H1 (cell line): ENCODE data around the gene PHLDA3. TPM values are rescaled to one million over a fixed set of nuclear protein-coding genes. Genes with fewer than 3 reads are reported as not detected.

ENCODE experiments used
- CTCF ChIA-PET: fragments of 300-600 bp; sonication (Branson Sonifier 250); formaldehyde crosslinking; loops from one replicate; lab custom pipeline; 2021; ENCODE audit not compliant: partially characterized antibody; lab: Charles Lee
- POLR2A ChIA-PET: fragments of 300-600 bp; sonication (Branson Sonifier 250); formaldehyde crosslinking; loops from one replicate; lab custom pipeline; 2021; ENCODE audit warnings: inconsistent platforms; ENCODE audit not compliant: partially characterized antibody; lab: Charles Lee
- DNase-seq, 2 experiments: peaks; one replicate each; pipeline versions ENCODE4 v3.0.0 to v3.0.0-alpha.2; 2010 to 2022; ENCODE audit warnings: low spot score in 2 of 2, low read depth in 1 of 2, mixed read lengths in 1 of 2
- FAIRE-seq: peaks from 2 replicates; lab custom pipeline; 2011; peaks lifted over from hg19 to GRCh38; lab: Jason Lieb, UNC
- H2AFZ ChIP-seq: 2 replicates; pipeline ENCODE4 v1.8.1; 2012; ENCODE audit warnings: low read length, inconsistent platforms
- H2AK5ac ChIP-seq: 2 replicates; pipeline ENCODE4 v1.6.1; 2013; ENCODE audit warnings: low read depth, low read length
- H2BK120ac ChIP-seq: replicated peaks from 2 replicates; pipeline ENCODE3; 2013; ENCODE audit warnings: low read depth, low read length, inconsistent platforms
- H2BK12ac ChIP-seq: 2 replicates; pipeline ENCODE4 v1.6.1; 2013; ENCODE audit warnings: low read depth, low read length
- H2BK15ac ChIP-seq: 2 replicates; pipeline ENCODE4 v1.6.1; 2013; ENCODE audit warnings: low read length
- H2BK20ac ChIP-seq: 2 replicates; pipeline ENCODE4 v1.6.1; 2013; ENCODE audit warnings: low read length
- H2BK5ac ChIP-seq: 2 replicates; pipeline ENCODE4 v1.6.1; 2013; ENCODE audit warnings: low read depth, low read length
- H3K14ac ChIP-seq: 2 replicates; pipeline ENCODE4 v1.6.1; 2013; ENCODE audit warnings: inconsistent platforms; ENCODE audit not compliant: insufficient read length
- H3K18ac ChIP-seq: 2 replicates; pipeline ENCODE4 v1.6.1; 2013; ENCODE audit warnings: low read length; ENCODE audit errors: extremely low read depth
- H3K23ac ChIP-seq: 2 replicates; pipeline ENCODE4 v1.6.1; 2013; ENCODE audit warnings: inconsistent platforms; ENCODE audit not compliant: insufficient read length
- H3K23me2 ChIP-seq: 2 replicates; pipeline ENCODE4 v1.6.1; 2013; ENCODE audit warnings: low read depth, low read length
- H3K27ac ChIP-seq: 2 replicates; pipeline ENCODE4 v1.6.1; 2011; ENCODE audit warnings: low read depth, low read length, inconsistent platforms
- H3K27me3 ChIP-seq, 4 experiments: replicated peaks in 1 of 4; 1 replicate in 1 of 4; 2 replicates in 3 of 4; pipeline versions ENCODE4 v1.6.1 to v1.8.1; 2011 to 2013; ENCODE audit warnings: low read length in 3 of 4, mild to moderate bottlenecking in 3 of 4, inconsistent platforms in 2 of 4, mixed read lengths in 2 of 4, moderate library complexity in 1 of 4; ENCODE audit not compliant: control insufficient read depth in 3 of 4, insufficient read depth in 3 of 4; ENCODE audit errors: extremely low read depth in 1 of 4
- H3K36me3 ChIP-seq, 4 experiments: 2 replicates each; pipeline versions ENCODE4 v1.6.1 to v1.8.1; 2011 to 2013; ENCODE audit warnings: mild to moderate bottlenecking in 4 of 4, low read length in 3 of 4, moderate library complexity in 2 of 4, control low read depth in 1 of 4, inconsistent platforms in 1 of 4; ENCODE audit not compliant: insufficient read depth in 4 of 4, control insufficient read depth in 2 of 4
- H3K4ac ChIP-seq: replicated peaks from 2 replicates; pipeline ENCODE3; 2013; ENCODE audit warnings: low read length, low read depth, mixed read lengths, inconsistent platforms; ENCODE audit not compliant: insufficient read length
- H3K4me1 ChIP-seq, 4 experiments: replicated peaks in 1 of 4; 1 replicate in 1 of 4; 2 replicates in 3 of 4; pipeline versions ENCODE4 v1.6.1 to v1.8.1; 2011 to 2013; ENCODE audit warnings: low read length in 3 of 4, inconsistent platforms in 2 of 4, mixed read lengths in 1 of 4; ENCODE audit not compliant: insufficient read depth in 4 of 4, control insufficient read depth in 3 of 4
- H3K4me2 ChIP-seq, 2 experiments: 2 replicates each; pipeline versions ENCODE4 v1.6.1 to v1.8.1; 2011 to 2013; ENCODE audit warnings: low read depth in 2 of 2, low read length in 2 of 2, control low read depth in 1 of 2, inconsistent platforms in 1 of 2, mild to moderate bottlenecking in 1 of 2; ENCODE audit not compliant: insufficient read depth in 1 of 2
- H3K4me3 ChIP-seq, 4 experiments: fragments of 200-600, 300-600 bp in 1 of 4; sonication (generic), shearing (Covaris generic), sonication (Bioruptor Twin) in 1 of 4; 2 replicates each; pipeline versions ENCODE4 v1.5.1 to v1.8.1; 2011 to 2016; ENCODE audit warnings: low read length in 4 of 4, low read depth in 3 of 4, control low read depth in 2 of 4, inconsistent platforms in 2 of 4, mild to moderate bottlenecking in 2 of 4, mixed read lengths in 1 of 4, moderate library complexity in 1 of 4; ENCODE audit not compliant: insufficient read depth in 2 of 4; ENCODE audit errors: extremely low read depth in 1 of 4
- H3K56ac ChIP-seq: replicated peaks from 2 replicates; pipeline ENCODE3; 2013; ENCODE audit warnings: low read depth, mild to moderate bottlenecking, mixed read lengths, low read length, inconsistent platforms; ENCODE audit not compliant: insufficient read length
- H3K79me1 ChIP-seq: 2 replicates; pipeline ENCODE4 v1.6.1; 2013; ENCODE audit warnings: low read depth, low read length, control low read depth
- H3K79me2 ChIP-seq, 2 experiments: 2 replicates each; pipeline versions ENCODE4 v1.6.1 to v1.8.1; 2012 to 2013; ENCODE audit warnings: low read length in 2 of 2, mild to moderate bottlenecking in 2 of 2, inconsistent platforms in 1 of 2; ENCODE audit not compliant: insufficient read depth in 2 of 2, control insufficient read depth in 1 of 2
- H3K9ac ChIP-seq, 4 experiments: replicated peaks in 1 of 4; 1 replicate in 1 of 4; 2 replicates in 3 of 4; pipeline versions ENCODE4 v1.6.1 to v1.8.1; 2011 to 2013; ENCODE audit warnings: low read depth in 3 of 4, low read length in 3 of 4, control low read depth in 2 of 4, mild to moderate bottlenecking in 2 of 4, moderate library complexity in 2 of 4, inconsistent platforms in 1 of 4; ENCODE audit errors: extremely low read depth in 1 of 4
- H3K9me3 ChIP-seq, 2 experiments: 2 replicates each; pipeline versions ENCODE4 v1.6.1 to v1.8.1; 2012 to 2013; ENCODE audit warnings: mild to moderate bottlenecking in 2 of 2, moderate library complexity in 2 of 2, control low read depth in 1 of 2, inconsistent platforms in 1 of 2, low read depth in 1 of 2, low read length in 1 of 2, mixed read lengths in 1 of 2; ENCODE audit not compliant: insufficient read depth in 2 of 2
- H4K20me1 ChIP-seq, 2 experiments: replicated peaks in 1 of 2; 2 replicates each; pipeline versions ENCODE3 to v1.8.1; 2011 to 2013; ENCODE audit warnings: inconsistent platforms in 2 of 2, low read length in 2 of 2, mild to moderate bottlenecking in 1 of 2; ENCODE audit not compliant: insufficient read depth in 2 of 2, control insufficient read depth in 1 of 2
- H4K5ac ChIP-seq: 2 replicates; pipeline ENCODE4 v1.6.1; 2013; ENCODE audit warnings: low read length, low read depth, mixed read lengths, inconsistent platforms; ENCODE audit not compliant: insufficient read length
- H4K8ac ChIP-seq: 2 replicates; pipeline ENCODE4 v1.8.0; 2013; ENCODE audit warnings: mild to moderate bottlenecking, moderate library complexity, low read length, inconsistent platforms; ENCODE audit not compliant: insufficient read depth; ENCODE audit errors: extremely low read depth
- H4K91ac ChIP-seq: replicated peaks from 2 replicates; pipeline ENCODE3; 2013; ENCODE audit warnings: low read length, mixed read lengths, inconsistent platforms; ENCODE audit not compliant: insufficient read length
- ATF3 ChIP-seq: IDR thresholded peaks from 2 replicates; pipeline ENCODE4 v1.6.1; 2011; ENCODE audit warnings: low read depth, mild to moderate bottlenecking, low read length; ENCODE audit not compliant: insufficient read depth
- JUN ChIP-seq: IDR thresholded peaks from 2 replicates; pipeline ENCODE4 v1.6.1; 2011; ENCODE audit warnings: low read depth, mild to moderate bottlenecking, improper control_type of control experiment, low read length
- WGBS, 2 experiments: shearing (Covaris generic) in 1 of 2; methylation state at CpG; one replicate each; pipeline versions ENCODE4 v1.1.6 to v1.1.7; 2013 to 2015; ENCODE audit warnings: low lambda C conversion rate in 2 of 2, mixed read lengths in 2 of 2, inconsistent platforms in 1 of 2, low coverage in 1 of 2, missing lambda C conversion rate in 1 of 2; ENCODE audit not compliant: insufficient replicate concordance in 2 of 2, insufficient coverage in 1 of 2, insufficient read length in 1 of 2; ENCODE audit errors: extremely low coverage in 1 of 2, missing lambda C conversion rate in 1 of 2; 5-methylcytosine and 5-hydroxymethylcytosine counted together
- polyA plus RNA-seq, 7 experiments: library from polyadenylated mRNA; depleted of rRNA in 3 of 7; stranded (reverse) in 5 of 7; unstranded in 2 of 7; fragments of >200 nt in 5 of 7; fragments of 200-250 nt in 2 of 7; gene quantifications; 1 replicate in 5 of 7; 2 replicates in 1 of 7; 4 replicates in 1 of 7; pipeline versions ENCODE4 v1.2.1 to v1.2.3, GENCODE V29; 2011 to 2013; ENCODE audit warnings: missing spikeins in 2 of 7, mixed read lengths in 2 of 7
- total RNA-seq: library from RNA; stranded (reverse); fragmentation: NEBNext Ultra II Directional; extraction: Animal tissue kit (Norgen Biotek cat#: 25700); gene quantifications from 2 replicates; pipeline ENCODE4 v1.2.1, GENCODE V29; 2021

The PHLDA3 gene
- total and polyA plus RNA-seq, 2 of the 8 experiments (the other 6 are each of a cell fraction or from before 2014, with no cell fraction given) = 25.5 to 27.5 TPM

- POLR2A ChIA-PET = interaction anchor here (0.5 to 1.4 kb wide), 3 partner anchors 9 to 34 kb away, joined by 3 to 4 read pairs (median 3); no protein-coding TSS in a partner anchor
- no peak overlapping the region for H2BK20ac ChIP-seq
- TF ChIP-seq ATF3 (no peak), JUN (no peak)
- TF ChIP-seq, all 59 proteins: peak for 0
- Histone ChIP-seq H4K5ac (no peak overlapping the region), H3K27me3 (peaks cover 5 to 35% (median 31%) of the 10 kb centered on the region in 4 experiments), H3K14ac (no peak overlapping the region), H2AFZ (no peak overlapping the region), H3K4ac (no peak overlapping the region), H2BK12ac (peak overlapping the region; percentile 41; the same call in 1 of the 2 replicates), H2BK120ac (no peak overlapping the region), H3K79me1 (peaks cover 11% of the 10 kb centered on the region), H3K4me1 (peaks cover 0 to 19% (median 11%) of the 10 kb centered on the region in 4 experiments; a peak in 6 of 7 replicates), H3K9ac (no peak overlapping the region), H3K18ac (peak overlapping the region; percentile 13; the same call in 1 of the 2 replicates), H4K91ac (no peak overlapping the region), H3K4me2 (no peak overlapping the region; a peak in 1 of 4 replicates), H3K23me2 (peaks cover 16% of the 10 kb centered on the region), H2BK5ac (no peak overlapping the region), H3K27ac (no peak overlapping the region), H3K79me2 (peaks cover 3 to 17% of the 10 kb centered on the region in 2 experiments; a peak in 2 of 4 replicates), H3K23ac (no peak overlapping the region), H2BK15ac (peak overlapping the region; percentile 88), H3K9me3 (no peaks in the 10 kb centered on the region), H3K36me3 (peaks cover 3 to 6% (median 4%) of the 10 kb centered on the region in 4 experiments; a peak in 4 of 8 replicates), H4K20me1 (peaks cover 0 to 10% of the 10 kb centered on the region in 2 experiments), H3K56ac (no peak overlapping the region), H3K4me3 (no peak overlapping the region), H2AK5ac (no peak overlapping the region), H4K8ac (no peak overlapping the region)
- FAIRE-seq (no peak), DNase-seq (no peak)
- CTCF ChIA-PET = interaction anchor here (0.6 to 3.5 kb wide), 3 partner anchors 9 to 23 kb away, joined by 4 to 11 read pairs (median 5); no protein-coding TSS in a partner anchor
- 58% methylated on average over 4 of the region's 4 CpGs; no CpG with 5 or more reads in 1 of the 2 experiments for WGBS, 2 experiments
Observed at GRCh38 chr1:201470581-201470980, 1.6 kb upstream of the PHLDA3 start.
